SK-N-SH (cell line): Measurements from ENCODE around the gene RHOBTB3. TPM values are rescaled to one million over a fixed set of nuclear protein-coding genes. Genes with fewer than 3 reads are reported as not detected.
A peak's percentile ranks its signal among the peaks of the same experiment; 100 is the strongest.

Experiments
- CTCF ChIA-PET: fragments of 300-600, 350-600 bp; formaldehyde crosslinking; extraction: SDS; loops from one replicate; lab custom pipeline; 2021; lab: Yijun Ruan, JAX
- POLR2A ChIA-PET: fragments of 350-600 bp; sonication (Branson Sonifier 250); formaldehyde crosslinking; extraction: SDS; loops from one replicate; lab custom pipeline; 2020; ENCODE audit warnings: antibody characterized with exemption, inconsistent platforms; lab: Yijun Ruan, JAX
- DNase-seq: peaks from one replicate; pipeline ENCODE4 v3.0.0; 2012
- H2AFZ ChIP-seq: fragments of 200-600 bp; sonication (generic); 2 replicates; pipeline ENCODE4 v1.8.1; 2016; ENCODE audit warnings: antibody characterized with exemption, mild to moderate bottlenecking, low read depth
- H3F3A ChIP-seq: fragments of 200-600 bp; sonication (generic); replicated peaks from 2 replicates; pipeline ENCODE3; 2016; ENCODE audit warnings: antibody characterized with exemption, mild to moderate bottlenecking; ENCODE audit not compliant: insufficient read depth
- H3K27ac ChIP-seq, 2 experiments: fragments of 200-500 bp in 1 of 2; fragments of 200-600 bp in 1 of 2; sonication (Bioruptor generic) in 1 of 2; sonication (generic), shearing (Covaris generic) in 1 of 2; 2 replicates each; pipeline versions ENCODE4 v1.5.1 to v1.6.1; 2014 to 2016; ENCODE audit warnings: low read depth in 2 of 2, inconsistent platforms in 1 of 2, low read length in 1 of 2, mild to moderate bottlenecking in 1 of 2, mixed read lengths in 1 of 2
- H3K27me3 ChIP-seq: fragments of 200-600 bp; sonication (generic), shearing (Covaris generic); 2 replicates; pipeline ENCODE4 v1.6.1; 2016; ENCODE audit warnings: mixed run types; ENCODE audit not compliant: insufficient read depth
- H3K36me3 ChIP-seq, 2 experiments: fragments of 200-500 bp in 1 of 2; fragments of 200-600 bp in 1 of 2; sonication (Bioruptor generic) in 1 of 2; sonication (generic) in 1 of 2; replicated peaks in 1 of 2; 2 replicates each; pipeline versions ENCODE3 to v1.5.1; 2014 to 2016; ENCODE audit warnings: low read length in 1 of 2, mild to moderate bottlenecking in 1 of 2; ENCODE audit not compliant: insufficient read depth in 2 of 2, control insufficient read depth in 1 of 2
- H3K4me1 ChIP-seq, 2 experiments: fragments of 200-500 bp in 1 of 2; fragments of 200-600 bp in 1 of 2; sonication (Bioruptor generic) in 1 of 2; sonication (generic), shearing (Covaris generic) in 1 of 2; 2 replicates each; pipeline versions ENCODE4 v1.5.1 to v1.6.1; 2014 to 2016; ENCODE audit warnings: low read depth in 1 of 2, low read length in 1 of 2, mixed run types in 1 of 2; ENCODE audit not compliant: insufficient read depth in 2 of 2, control insufficient read depth in 1 of 2
- H3K4me2 ChIP-seq: fragments of 200-600 bp; sonication (generic), shearing (Covaris generic); 2 replicates; pipeline ENCODE4 v1.6.1; 2017; ENCODE audit warnings: mixed run types
- H3K4me3 ChIP-seq, 2 experiments: fragments of 200-500 bp in 1 of 2; fragments of 200-600 bp in 1 of 2; sonication (Bioruptor generic) in 1 of 2; sonication (generic), shearing (Covaris generic) in 1 of 2; 2 replicates each; pipeline versions ENCODE4 v1.5.1 to v1.8.1; 2014 to 2016; ENCODE audit warnings: low read depth in 2 of 2, inconsistent platforms in 1 of 2, low read length in 1 of 2, mild to moderate bottlenecking in 1 of 2, mixed read lengths in 1 of 2, moderate library complexity in 1 of 2
- H3K79me2 ChIP-seq: fragments of 200-600 bp; sonication (generic); 2 replicates; pipeline ENCODE4 v1.8.1; 2017; ENCODE audit warnings: mild to moderate bottlenecking; ENCODE audit not compliant: insufficient read depth
- H3K9ac ChIP-seq: fragments of 200-600 bp; sonication (generic); 2 replicates; pipeline ENCODE4 v1.6.1; 2017; ENCODE audit warnings: mixed run types
- H3K9me2 ChIP-seq: fragments of 200-600 bp; sonication (generic); 2 replicates; pipeline ENCODE4 v1.6.1; 2017; ENCODE audit warnings: mixed run types
- H3K9me3 ChIP-seq: fragments of 200-600 bp; sonication (generic); 2 replicates; pipeline ENCODE4 v1.6.1; 2017; ENCODE audit warnings: mixed run types, mild to moderate bottlenecking, moderate library complexity
- H4K20me1 ChIP-seq: fragments of 200-600 bp; sonication (generic); 2 replicates; pipeline ENCODE4 v1.6.1; 2017; ENCODE audit warnings: mild to moderate bottlenecking, mixed run types; ENCODE audit not compliant: insufficient read depth
- CHD2 ChIP-seq: fragments of 150-350 bp; IDR thresholded peaks from 2 replicates; pipeline ENCODE4 v1.6.1; 2018; ENCODE audit warnings: low read length; ENCODE audit not compliant: partially characterized antibody
- ELF1 ChIP-seq: IDR thresholded peaks from 2 replicates; pipeline ENCODE4 v1.4.0; 2012
- EZH2phosphoT487 ChIP-seq: fragments of 200-600 bp; sonication (generic); IDR thresholded peaks from 2 replicates; pipeline ENCODE4 v1.6.1; 2017; ENCODE audit warnings: low read depth, mixed run types, mild to moderate bottlenecking, antibody characterized with exemption, moderate library complexity, borderline replicate concordance
- FOXJ3 ChIP-seq: sonication (generic); formaldehyde crosslinking; IDR thresholded peaks from 2 replicates; pipeline ENCODE4 v1.5.1; 2020; ENCODE audit warnings: mild to moderate bottlenecking, missing genetic modification reagents
- FOXM1 ChIP-seq: IDR thresholded peaks from 2 replicates; pipeline ENCODE4 v1.4.0; 2012; ENCODE audit warnings: low read depth, mild to moderate bottlenecking
- GABPA ChIP-seq: IDR thresholded peaks from 2 replicates; pipeline ENCODE4 v1.4.0; 2012; ENCODE audit warnings: low read depth, mild to moderate bottlenecking
- GATA2 ChIP-seq: sonication (generic); formaldehyde crosslinking; IDR thresholded peaks from 2 replicates; pipeline ENCODE4 v1.5.0; 2020; ENCODE audit warnings: mild to moderate bottlenecking, missing genetic modification reagents
- MAX ChIP-seq: IDR thresholded peaks from 2 replicates; pipeline ENCODE4 v1.4.0; 2012; ENCODE audit warnings: low read depth
- MEF2A ChIP-seq: IDR thresholded peaks from 2 replicates; pipeline ENCODE4 v1.4.0; 2012; ENCODE audit warnings: low read depth, borderline replicate concordance
- NFIC ChIP-seq: IDR thresholded peaks from 2 replicates; pipeline ENCODE4 v1.4.0; 2012; ENCODE audit warnings: borderline replicate concordance
- POLR2AphosphoS5 ChIP-seq: IDR thresholded peaks from 2 replicates; pipeline ENCODE4 v1.6.1; 2012; ENCODE audit warnings: low read depth, low read length
- RCOR1 ChIP-seq: fragments of 150-350 bp; IDR thresholded peaks from 2 replicates; pipeline ENCODE4 v1.6.1; 2017; ENCODE audit warnings: antibody characterized with exemption, low read length
- RFX5 ChIP-seq: IDR thresholded peaks from 2 replicates; pipeline ENCODE4 v1.6.1; 2012; ENCODE audit warnings: mild to moderate bottlenecking, improper control_type of control experiment, low read length
- SIN3A ChIP-seq: IDR thresholded peaks from 2 replicates; pipeline ENCODE4 v1.6.1; 2012; ENCODE audit warnings: low read depth, mild to moderate bottlenecking, low read length, moderate library complexity, borderline replicate concordance
- TCF12 ChIP-seq: IDR thresholded peaks from 2 replicates; pipeline ENCODE4 v1.4.0; 2012
- TEAD4 ChIP-seq: IDR thresholded peaks from 2 replicates; pipeline ENCODE4 v1.4.0; 2012; ENCODE audit warnings: mild to moderate bottlenecking, borderline replicate concordance; ENCODE audit not compliant: insufficient read depth
- USF1 ChIP-seq: IDR thresholded peaks from 2 replicates; pipeline ENCODE4 v1.4.0; 2012; ENCODE audit warnings: low read depth, borderline replicate concordance
- USF2 ChIP-seq: fragments of 150-350 bp; IDR thresholded peaks from 2 replicates; pipeline ENCODE4 v1.6.1; 2017; ENCODE audit warnings: antibody characterized with exemption, low read length, low read depth, borderline replicate concordance
- WGBS: methylation state at CpG from one replicate; pipeline ENCODE4 v1.1.6; 2017; ENCODE audit warnings: low lambda C conversion rate; 5-methylcytosine and 5-hydroxymethylcytosine counted together
- polyA plus RNA-seq, 3 experiments: library from polyadenylated mRNA; depleted of rRNA; stranded (reverse); fragments of >200 nt; gene quantifications; 2 replicates each; pipeline ENCODE4 v1.2.3, GENCODE V29; 2012

RHOBTB3 gene
- polyA plus RNA-seq, 1 of the 3 experiments (the other 2 are of a cell fraction), result 59.3 TPM

- H3K4me3 ChIP-seq, result no peak overlapping the region
- ChIA-PET POLR2A (no interaction called here), CTCF (interaction anchor here (0.6 to 4.4 kb wide), 4 partner anchors 13 to 124 kb away, joined by 3 to 28 read pairs (median 6); no protein-coding TSS in a partner anchor)
- H3K27me3 ChIP-seq, result no peaks in the 10 kb centered on the region
- H3K9ac ChIP-seq, result no peak overlapping the region
- 98% methylated on average over 9 of the region's 9 CpGs for WGBS
- no peaks in the 10 kb centered on the region for H4K20me1 ChIP-seq
- H3K4me1 ChIP-seq, result peaks cover 6 to 14% of the 10 kb centered on the region in 2 experiments; a peak in 3 of 4 replicates
- no peaks in the 10 kb centered on the region for H3K79me2 ChIP-seq
- no peaks in the 10 kb centered on the region for H3K9me3 ChIP-seq
- no peak overlapping the region for H3K27ac ChIP-seq
- H3K36me3 ChIP-seq, result peaks cover 42 to 46% of the 10 kb centered on the region in 2 experiments
- no peaks in the 10 kb centered on the region for H3K9me2 ChIP-seq
- H3K4me2 ChIP-seq, result no peak overlapping the region
- DNase-seq, result no peak
- TF ChIP-seq RFX5 (no peak), USF1 (no peak), NFIC (no peak), SIN3A (no peak), EZH2phosphoT487 (no peak), RCOR1 (no peak), GATA2 (CRISPR knock-in tag) (no peak), ELF1 (no peak), FOXM1 (no peak)
- no peak overlapping the region for H2AFZ ChIP-seq
- H3F3A ChIP-seq, result peaks cover 8% of the 10 kb centered on the region
Measured at GRCh38 chr5:95768731-95769130, 37.6 kb downstream of the RHOBTB3 start.

GRCh38 chr5:95770830-95771708, 39.9 kb downstream of the RHOBTB3 start:
- POLR2A ChIA-PET, result no interaction called here
- H3K4me1 ChIP-seq, result peaks cover 9 to 15% of the 10 kb centered on the region in 2 experiments; a peak in 3 of 4 replicates
- 48% methylated on average over 8 of the region's 8 CpGs for WGBS
- H3F3A ChIP-seq, result peaks cover 10% of the 10 kb centered on the region
- no peaks in the 10 kb centered on the region for H4K20me1 ChIP-seq
- no peaks in the 10 kb centered on the region for H3K27me3 ChIP-seq
- no peak overlapping the region for H2AFZ ChIP-seq
- H3K9me2 ChIP-seq, result no peaks in the 10 kb centered on the region
- peak overlapping the region; percentile 33; the same call in 1 of the 2 replicates for H3K4me2 ChIP-seq
- H3K9ac ChIP-seq, result no peak overlapping the region; the same call in 1 of the 2 replicates
- no peaks in the 10 kb centered on the region for H3K79me2 ChIP-seq
- TF ChIP-seq TEAD4, result no peak
- no peak for TF ChIP-seq TCF12
- no peak for TF ChIP-seq USF2
- no peak; the same call in 1 of the 2 replicates for TF ChIP-seq NFIC
- no peak for TF ChIP-seq MEF2A
- no peak for TF ChIP-seq MAX
- no peak for TF ChIP-seq POLR2AphosphoS5
- TF ChIP-seq CHD2, result no peak
- TF ChIP-seq RCOR1, result no peak
- no peak for TF ChIP-seq SIN3A
- TF ChIP-seq FOXM1, result no peak
- TF ChIP-seq GATA2 (CRISPR knock-in tag), result no peak
- no peak for TF ChIP-seq GABPA
- TF ChIP-seq FOXJ3, result no peak
- H3K36me3 ChIP-seq, result peaks cover 29 to 38% of the 10 kb centered on the region in 2 experiments
- DNase-seq, result no peak
- H3K27ac ChIP-seq, result peak overlapping the region; percentile 8 to 75; a peak in 3 of 4 replicates
- H3K9me3 ChIP-seq, result no peaks in the 10 kb centered on the region
- CTCF ChIA-PET, result interaction anchor here (0.8 to 3.5 kb wide), 7 partner anchors 8 to 107 kb away, joined by 3 to 33 read pairs (median 6); no protein-coding TSS in a partner anchor
- no peak overlapping the region for H3K4me3 ChIP-seq
